ENCODE measurements around the gene ARHGEF33. TPM values are rescaled to one million over a fixed set of nuclear protein-coding genes. Genes with fewer than 3 reads are reported as not detected.

Gene ARHGEF33
- total and polyA plus RNA-seq, 2 of the 13 experiments (the other 11 are each of a cell fraction or from before 2014, with no cell fraction given), result 0.04 TPM; not detected in 1

- TF ChIP-seq PRDM15 (CRISPR knock-in tag; IDR thresholded peaks at IDR 0.05), result no peak
- TF ChIP-seq TBP (CRISPR knock-in tag; IDR thresholded peaks at IDR 0.05), result 0 out of 2 replicates have a peak, but pooled peaks have one; percentile 40
- TF ChIP-seq HOXA3 (CRISPR knock-in tag; IDR thresholded peaks at IDR 0.05), result peak; percentile 87
- peak; percentile 39 for TF ChIP-seq AGO2 (optimal IDR thresholded peaks at IDR 0.05; ENCODE audit: low read depth, low read length)
- TF ChIP-seq LCORL (IDR thresholded peaks at IDR 0.05), result no peak
- TF ChIP-seq LCORL (CRISPR knock-in tag; IDR thresholded peaks at IDR 0.05), result peak; percentile 75
- peak; percentile 87 for TF ChIP-seq CREB1 (IDR thresholded peaks at IDR 0.05)
- TF ChIP-seq CREB1 (CRISPR knock-in tag; IDR thresholded peaks at IDR 0.05), result peak; percentile 57; the same call in 1 of the 2 replicates
- TF ChIP-seq ZNF501 (CRISPR knock-in tag; IDR thresholded peaks at IDR 0.05), result peak; percentile 100
- peak; percentile 92 for TF ChIP-seq GABPA (IDR thresholded peaks at IDR 0.05; ENCODE audit: low read depth, low read length)
- peak; percentile 97 for TF ChIP-seq GABPA (CRISPR knock-in tag; IDR thresholded peaks at IDR 0.05; ENCODE audit: low read depth)
- peak; percentile 92; the same call in 1 of the 2 replicates for TF ChIP-seq RELA (CRISPR knock-in tag; IDR thresholded peaks at IDR 0.05)
- peak; percentile 97 for TF ChIP-seq ZNF598 (CRISPR knock-in tag; IDR thresholded peaks at IDR 0.05; ENCODE audit: borderline replicate concordance)
- TF ChIP-seq ZNF329 (CRISPR knock-in tag; IDR thresholded peaks at IDR 0.05; ENCODE audit: low read depth), result peak; percentile 79
- peak; percentile 94; the same call in 1 of the 2 replicates for TF ChIP-seq PCBP1 (IDR thresholded peaks at IDR 0.05; ENCODE audit: borderline replicate concordance, low read depth, low read length)
- peak; percentile 27; the same call in 1 of the 2 replicates for TF ChIP-seq PAXIP1 (CRISPR knock-in tag; conservative IDR thresholded peaks at IDR 0.05)
- peak; percentile 80; the same call in 1 of the 2 replicates for TF ChIP-seq YEATS2 (CRISPR knock-in tag; IDR thresholded peaks at IDR 0.05; ENCODE audit: borderline replicate concordance)
- TF ChIP-seq CENPT (CRISPR knock-in tag; IDR thresholded peaks at IDR 0.05; ENCODE audit: low read depth), result no peak
- TF ChIP-seq ZFX (CRISPR knock-in tag; IDR thresholded peaks at IDR 0.05; ENCODE audit: low read depth), result peak; percentile 95
- TF ChIP-seq PRMT3 (CRISPR knock-in tag; IDR thresholded peaks at IDR 0.05; ENCODE audit: borderline replicate concordance, low read depth), result peak; percentile 64; the same call in 1 of the 2 replicates
- peak; percentile 58; the same call in 1 of the 2 replicates for TF ChIP-seq ZNF33A (CRISPR knock-in tag; IDR thresholded peaks at IDR 0.05; ENCODE audit: borderline replicate concordance)
- TF ChIP-seq HNRNPLL (IDR thresholded peaks at IDR 0.05; ENCODE audit: low read depth, low read length, poor library complexity, severe bottlenecking), result peak; percentile 95
- TF ChIP-seq SMYD3 (CRISPR knock-in tag; IDR thresholded peaks at IDR 0.05), result peak; percentile 87
Observed at GRCh38 chr2:38875576-38876367, 13.9 kb upstream of the ARHGEF33 start, which contains the start of the genes DHX57 and MORN2 (continued).
